Naive thymus-derived CD4-positive, alpha-beta T cell (primary cell): ENCODE measurements around the gene GDPD5. TPM values are rescaled to one million over a fixed set of nuclear protein-coding genes. Genes with fewer than 3 reads are reported as not detected.

Experiments
- ATAC-seq: fragments of 150-1000 bp; cut with Tn5 transposase; 2 replicates; pipeline ENCODE4 v1.10.0; 2021; ENCODE audit warnings: mild to moderate bottlenecking, moderate library complexity
- CTCF ChIA-PET: fragments of 350-600 bp; sonication (Branson Sonifier 250); formaldehyde crosslinking; loops from one replicate; lab custom pipeline; 2021; ENCODE audit warnings: antibody characterized with exemption; lab: Charles Lee
- POLR2A ChIA-PET: fragments of 350-600 bp; sonication (Branson Sonifier 250); formaldehyde crosslinking; loops from one replicate; lab custom pipeline; 2021; ENCODE audit warnings: antibody characterized with exemption, inconsistent platforms; lab: Charles Lee
- DNase-seq, 9 donors: peaks; one replicate each; pipeline versions ENCODE4 v3.0.0 to v3.0.0-alpha.2; 2020 to 2022; ENCODE audit warnings: mixed read lengths in 1 of 9
- H3K27ac ChIP-seq: one replicate; pipeline ENCODE4 v1.7.0; 2013; ENCODE audit warnings: mild to moderate bottlenecking, low read depth, low read length, moderate library complexity
- H3K27me3 ChIP-seq, 2 donors: one replicate each; pipeline ENCODE4 v1.7.0; 2013; ENCODE audit warnings: low read length in 2 of 2, mild to moderate bottlenecking in 2 of 2, moderate library complexity in 2 of 2; ENCODE audit not compliant: control insufficient read depth in 2 of 2, insufficient read depth in 2 of 2
- H3K36me3 ChIP-seq, 3 experiments: 1 replicate in 2 of 3; 2 replicates in 1 of 3; pipeline ENCODE4 v1.7.0; 2013; ENCODE audit warnings: low read length in 3 of 3, mild to moderate bottlenecking in 3 of 3, moderate library complexity in 1 of 3; ENCODE audit not compliant: insufficient read depth in 3 of 3, control insufficient read depth in 2 of 3
- H3K4me1 ChIP-seq, 2 donors: one replicate each; pipeline ENCODE4 v1.7.0; 2013; ENCODE audit warnings: low read length in 2 of 2, mild to moderate bottlenecking in 2 of 2, moderate library complexity in 1 of 2; ENCODE audit not compliant: control insufficient read depth in 2 of 2, insufficient read depth in 2 of 2
- H3K4me3 ChIP-seq: 2 replicates; pipeline ENCODE4 v1.7.0; 2013; ENCODE audit warnings: mild to moderate bottlenecking, low read length
- H3K9me3 ChIP-seq, 3 experiments: 1 replicate in 2 of 3; 2 replicates in 1 of 3; pipeline ENCODE4 v1.7.0; 2013; ENCODE audit warnings: low read length in 3 of 3; ENCODE audit not compliant: control insufficient read depth in 2 of 3
- H3K27ac Mint-ChIP-seq, 9 donors: one replicate each; pipeline ENCODE4 v1.8.0; 2020 to 2022; ENCODE audit warnings: mixed read lengths in 9 of 9, mild to moderate bottlenecking in 8 of 9, moderate library complexity in 5 of 9, inconsistent platforms in 2 of 9
- H3K27me3 Mint-ChIP-seq, 5 donors: one replicate each; pipeline ENCODE4 v1.8.0; 2021 to 2022; ENCODE audit warnings: mixed read lengths in 5 of 5, mild to moderate bottlenecking in 1 of 5
- H3K36me3 Mint-ChIP-seq, 5 donors: one replicate each; pipeline ENCODE4 v1.8.0; 2020 to 2022; ENCODE audit warnings: mixed read lengths in 5 of 5, mild to moderate bottlenecking in 3 of 5, inconsistent platforms in 1 of 5
- H3K4me1 Mint-ChIP-seq, 7 donors: one replicate each; pipeline ENCODE4 v1.8.0; 2020 to 2022; ENCODE audit warnings: mixed read lengths in 7 of 7, mild to moderate bottlenecking in 3 of 7, inconsistent platforms in 1 of 7
- H3K4me3 Mint-ChIP-seq, 10 donors: one replicate each; pipeline ENCODE4 v1.8.0; 2020 to 2022; ENCODE audit warnings: mild to moderate bottlenecking in 10 of 10, mixed read lengths in 10 of 10, moderate library complexity in 6 of 10, inconsistent platforms in 2 of 10
- H3K9me3 Mint-ChIP-seq, 11 donors: one replicate each; pipeline ENCODE4 v1.8.0; 2020 to 2022; ENCODE audit warnings: mixed read lengths in 11 of 11, mild to moderate bottlenecking in 4 of 11, inconsistent platforms in 1 of 11, moderate library complexity in 1 of 11
- intact Hi-C, 2 donors: fragments of 100-400 bp; cut with micrococcal nuclease; formaldehyde crosslinking; loops; one replicate each; pipeline ENCODE4 v1.15.1; 2023
- polyA plus RNA-seq, 2 donors: library from polyadenylated mRNA; unstranded; fragments of 300-500 nt; fragmentation: Illumina TruSeq; gene quantifications; one replicate each; pipeline ENCODE4 v1.2.3, GENCODE V29; 2021
- total RNA-seq, 6 experiments: library from RNA in 5 of 6; stranded (reverse) in 5 of 6; gene quantifications; 1 replicate in 5 of 6; 2 replicates in 1 of 6; pipeline ENCODE4 v1.2.3 and lab custom pipeline; 2021 to 2026

The GDPD5 gene
- total and polyA plus RNA-seq, 7 experiments from 2014 or later: 3.9 to 50.3 (median 21.1) TPM

DNA sequence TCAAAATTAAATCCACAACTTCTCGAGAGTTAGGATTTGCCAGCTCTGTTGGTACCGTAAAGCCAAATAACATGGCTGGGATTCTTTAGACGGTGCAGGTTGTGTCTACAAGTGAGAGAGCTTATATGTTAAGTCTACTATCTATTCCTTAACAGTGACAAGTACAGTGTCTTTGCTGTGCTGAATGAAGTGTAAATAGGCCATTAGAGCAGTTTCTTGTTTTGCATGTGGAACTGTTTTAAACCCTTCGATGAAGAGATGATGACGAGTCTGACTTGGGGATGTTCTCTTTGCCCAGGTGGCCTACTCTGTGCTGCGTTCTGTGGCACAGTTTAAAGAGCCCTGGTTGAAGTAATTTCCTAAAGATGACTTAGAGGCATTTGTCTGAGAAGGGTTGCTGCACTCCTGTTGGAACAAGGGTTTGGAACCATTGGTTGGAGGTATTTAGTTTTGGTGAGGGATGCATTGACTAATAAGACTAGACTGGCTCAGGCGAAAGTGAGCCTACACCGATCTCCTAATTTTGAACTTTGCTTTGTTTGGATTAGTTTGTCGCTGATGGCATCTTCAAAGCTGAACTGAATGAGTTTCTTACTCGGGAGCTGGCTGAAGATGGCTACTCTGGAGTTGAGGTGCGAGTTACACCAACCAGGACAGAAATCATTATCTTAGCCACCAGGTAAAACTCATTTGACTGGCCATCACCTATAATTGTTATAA is 125.4 kb downstream of the GDPD5 start:
- peak overlapping the region; percentile 86 for H3K27ac ChIP-seq
- no peaks in the 10 kb centered on the region for H3K9me3 ChIP-seq
- Mint-ChIP-seq H3K27me3 (peaks cover 0 to 9% (median 0%) of the 10 kb centered on the region in 5 donors), H3K4me1 (peaks cover 20 to 58% (median 49%) of the 10 kb centered on the region in 7 donors), H3K36me3 (peaks cover 0 to 40% (median 20%) of the 10 kb centered on the region in 5 donors), H3K27ac (peak overlapping the region; percentile 94 to 99 (median 96)), H3K4me3 (peak overlapping the region; percentile 87 to 99 (median 94)), H3K9me3 (no peaks in the 10 kb centered on the region)
- peaks cover 16 to 17% of the 10 kb centered on the region in 2 donors for H3K4me1 ChIP-seq
- H3K36me3 ChIP-seq: peaks cover 10 to 44% (median 30%) of the 10 kb centered on the region in 3 experiments
- peak; percentile 24 for ATAC-seq
- peak overlapping the region; percentile 80 for H3K4me3 ChIP-seq
- ChIA-PET CTCF (interaction anchor here (0.5 to 1.1 kb wide), 7 partner anchors 16 to 257 kb away, joined by 3 to 4 read pairs (median 3); no protein-coding TSS in a partner anchor), POLR2A (interaction anchor here (0.8 to 2.6 kb wide), 10 partner anchors 8 to 138 kb away, joined by 3 to 22 read pairs (median 4); no protein-coding TSS in a partner anchor)
- H3K27me3 ChIP-seq: no peaks in the 10 kb centered on the region
- peak in 7 of 9 donors; percentile 18 to 44 (median 35) for DNase-seq
- intact Hi-C loops: no loop called here

GRCh38 chr11:75399344-75400145 is 126.2 kb downstream of the GDPD5 start, which contains the start of gene RPS3:
TSS of gene RPS3 (plus strand) at chr11:75399518. CDS start at chr11:75399548, 30 bp downstream.
- CTCF ChIA-PET: interaction anchor here (0.5 to 1.1 kb wide), 7 partner anchors 15 to 256 kb away, joined by 3 to 4 read pairs (median 3); no protein-coding TSS in a partner anchor
- H3K36me3 Mint-ChIP-seq: peaks cover 0 to 40% (median 20%) of the 10 kb centered on the region in 5 donors
- no peaks in the 10 kb centered on the region for H3K9me3 ChIP-seq
- H3K4me3 Mint-ChIP-seq: peak within 1 kb of the TSS; percentile 87 to 99 (median 94)
- peak within 1 kb of the TSS; percentile 94 to 99 (median 96) for H3K27ac Mint-ChIP-seq
- peaks cover 0 to 11% (median 0%) of the 10 kb centered on the region in 5 donors for H3K27me3 Mint-ChIP-seq
- ATAC-seq (peak; percentile 96), DNase-seq (peak; percentile 81 to 91 (median 88))
- H3K4me3 ChIP-seq: peak within 1 kb of the TSS; percentile 80
- H3K27ac ChIP-seq: peak within 1 kb of the TSS; percentile 86
- intact Hi-C loops: loop anchor here (1.0 to 10.0 kb wide), 10 partner anchors 11 to 451 kb away; partner anchors contain the start of genes SPCS2 (in 2 of the 2), UVRAG (in 2 of the 2), XRRA1 (in 2 of the 2) and ARRB1 (in 1 of the 2)
- peaks cover 9 to 36% (median 28%) of the 10 kb centered on the region in 3 experiments for H3K36me3 ChIP-seq
- POLR2A ChIA-PET: interaction anchor here (0.8 to 2.6 kb wide), 10 partner anchors 8 to 137 kb away, joined by 3 to 22 read pairs (median 4); no protein-coding TSS in a partner anchor
- no peaks in the 10 kb centered on the region for H3K27me3 ChIP-seq
- peaks cover 16 to 17% of the 10 kb centered on the region in 2 donors for H3K4me1 ChIP-seq
- no peaks in the 10 kb centered on the region for H3K9me3 Mint-ChIP-seq
- H3K4me1 Mint-ChIP-seq: peaks cover 20 to 54% (median 48%) of the 10 kb centered on the region in 7 donors

DNA sequence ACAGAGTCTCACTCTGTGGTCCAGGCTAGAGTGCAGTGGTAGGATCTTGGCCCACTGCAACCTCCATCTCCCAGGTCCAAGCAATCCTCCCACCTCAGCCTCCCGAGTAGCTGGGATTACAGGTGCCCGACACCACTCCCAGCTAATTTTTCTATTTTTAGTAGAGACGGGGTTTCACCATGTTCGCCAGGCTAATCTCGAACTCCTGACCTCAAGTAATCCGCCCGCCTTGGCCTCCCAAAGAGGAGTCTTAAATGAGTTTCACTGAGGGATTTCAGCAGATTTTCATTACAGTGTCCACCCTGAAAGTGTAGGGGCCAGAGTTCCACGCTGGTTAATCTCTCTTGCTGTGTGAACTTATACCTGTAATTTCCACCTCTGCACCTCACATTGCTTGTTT is 126.8 kb downstream of the GDPD5 start:
- POLR2A ChIA-PET: interaction anchor here (1.2 to 2.6 kb wide), 3 partner anchors 11 to 123 kb away, joined by 3 to 22 read pairs (median 4); no protein-coding TSS in a partner anchor
- no peak for ATAC-seq
- CTCF ChIA-PET: interaction anchor here (1.1 to 2.1 kb wide), 3 partner anchors 10 to 119 kb away, joined by 4 to 8 read pairs (median 6); no protein-coding TSS in a partner anchor
- Mint-ChIP-seq H3K36me3 (peaks cover 0 to 33% (median 16%) of the 10 kb centered on the region in 5 donors), H3K9me3 (no peaks in the 10 kb centered on the region), H3K4me1 (peaks cover 20 to 48% (median 42%) of the 10 kb centered on the region in 7 donors), H3K4me3 (peak overlapping the region; percentile 87 to 99 (median 94)), H3K27me3 (peaks cover 0 to 11% (median 0%) of the 10 kb centered on the region in 5 donors), H3K27ac (peak overlapping the region in 8 of 9 donors; percentile 94 to 99 (median 96))
- H3K9me3 ChIP-seq: no peaks in the 10 kb centered on the region
- H3K4me3 ChIP-seq: no peak overlapping the region
- peaks cover 9 to 30% (median 24%) of the 10 kb centered on the region in 3 experiments for H3K36me3 ChIP-seq
- H3K4me1 ChIP-seq: peaks cover 16 to 17% of the 10 kb centered on the region in 2 donors
- intact Hi-C loops: loop anchor here (1.0 to 10.0 kb wide), 10 partner anchors 11 to 450 kb away; partner anchors contain the start of genes SPCS2 (in 2 of the 2), UVRAG (in 2 of the 2), XRRA1 (in 2 of the 2) and ARRB1 (in 1 of the 2)
- DNase-seq: no peak
- H3K27me3 ChIP-seq: no peaks in the 10 kb centered on the region
- no peak overlapping the region for H3K27ac ChIP-seq

- Mint-ChIP-seq H3K36me3 (peaks cover 0 to under 1% (median 0%) of the 10 kb centered on the region in 5 donors), H3K27me3 (peaks cover 0 to 22% (median 0%) of the 10 kb centered on the region in 5 donors), H3K27ac (no peak overlapping the region), H3K4me1 (peaks cover 0 to 8% (median 3%) of the 10 kb centered on the region in 7 donors), H3K4me3 (no peak overlapping the region), H3K9me3 (no peaks in the 10 kb centered on the region)
- DNase-seq (no peak), ATAC-seq (no peak)
- no peaks in the 10 kb centered on the region for H3K4me1 ChIP-seq
- ChIA-PET POLR2A (interaction anchor here (1.5 kb wide), 1 partner anchor 11 kb away, joined by 4 read pairs; no protein-coding TSS in a partner anchor), CTCF (interaction anchor here (0.6 to 16.2 kb wide), 2 partner anchors 36 to 117 kb away, joined by 3 to 416 read pairs; no protein-coding TSS in a partner anchor)
- no peaks in the 10 kb centered on the region for H3K9me3 ChIP-seq
- no peaks in the 10 kb centered on the region for H3K36me3 ChIP-seq
- no peaks in the 10 kb centered on the region for H3K27me3 ChIP-seq
- no peak overlapping the region for H3K4me3 ChIP-seq
- intact Hi-C loops: loop anchor here in 1 of 2 donors (10.0 kb wide), 1 partner anchor 421 kb away; the partner anchor contains the start of gene UVRAG
- H3K27ac ChIP-seq: no peak overlapping the region
Observed at GRCh38 chr11:75394085-75394840, 131.5 kb downstream of the GDPD5 start.

DNA sequence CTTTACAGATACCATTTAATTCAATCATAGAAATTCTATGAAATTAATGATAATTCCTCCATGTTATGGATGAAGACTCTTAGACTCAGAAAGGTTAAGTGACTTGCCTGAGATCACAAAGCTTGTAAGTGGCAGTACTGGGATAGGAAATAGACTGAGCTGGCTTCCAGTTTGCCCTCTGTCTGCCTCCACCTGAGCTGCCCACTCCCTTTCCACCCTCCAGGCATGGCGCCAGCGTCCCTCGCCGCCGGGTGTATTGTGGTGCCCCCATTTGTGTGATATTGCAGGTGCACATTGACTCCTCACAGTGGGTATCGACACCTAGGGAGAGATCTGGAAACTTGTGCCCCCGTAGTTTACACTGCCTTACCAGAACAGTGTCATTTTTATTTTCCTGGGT is 135.8 kb downstream of the GDPD5 start:
- H3K4me3 Mint-ChIP-seq: no peak overlapping the region
- intact Hi-C loops: loop anchor here in 1 of 2 donors (10.0 kb wide), 1 partner anchor 425 kb away; the partner anchor contains the start of gene UVRAG
- Histone ChIP-seq H3K36me3 (no peaks in the 10 kb centered on the region), H3K9me3 (no peaks in the 10 kb centered on the region), H3K4me3 (no peak overlapping the region), H3K4me1 (peaks cover 0 to 3% of the 10 kb centered on the region in 2 donors), H3K27ac (no peak overlapping the region), H3K27me3 (no peaks in the 10 kb centered on the region)
- CTCF ChIA-PET: interaction anchor here (0.7 to 16.2 kb wide), 7 partner anchors 8 to 483 kb away, joined by 3 to 416 read pairs (median 8); no protein-coding TSS in a partner anchor
- peaks cover 0 to 24% (median 0%) of the 10 kb centered on the region in 5 donors for H3K27me3 Mint-ChIP-seq
- POLR2A ChIA-PET: interaction anchor here (1.0 to 4.1 kb wide), 2 partner anchors 10 to 143 kb away, joined by 3 to 15 read pairs; partner anchors contain the start of gene RPS3
- peaks cover 0 to under 1% (median 0%) of the 10 kb centered on the region in 7 donors for H3K4me1 Mint-ChIP-seq
- no peak for DNase-seq
- ATAC-seq: no peak
- H3K9me3 Mint-ChIP-seq: no peaks in the 10 kb centered on the region
- H3K27ac Mint-ChIP-seq: no peak overlapping the region
- H3K36me3 Mint-ChIP-seq: no peaks in the 10 kb centered on the region
